DND-41 (cell line): Measurements from ENCODE around the gene TFB1M.

ENCODE experiments used
- ATAC-seq: fragments of 200-7000 bp; cut with Tn5 transposase; 3 replicates; pipeline ENCODE4 v1.9.1; 2021; ENCODE audit warnings: low read depth; ENCODE audit not compliant: insufficient read depth
- DNase-seq: peaks from one replicate; pipeline ENCODE4 v3.0.0-alpha.2; 2020
- H2AFZ ChIP-seq: 2 replicates; pipeline ENCODE4 v1.6.0; 2012; ENCODE audit warnings: low read depth, low read length
- H3K27ac ChIP-seq: 2 replicates; pipeline ENCODE4 v1.5.1; 2012; ENCODE audit warnings: low read length, inconsistent platforms
- H3K27me3 ChIP-seq: fragments of 200-600 bp; sonication (generic); 2 replicates; pipeline ENCODE4 v1.6.0; 2012; ENCODE audit warnings: low read length, mild to moderate bottlenecking, inconsistent platforms; ENCODE audit not compliant: insufficient read depth, poor library complexity
- H3K36me3 ChIP-seq: 2 replicates; pipeline ENCODE4 v1.5.1; 2012; ENCODE audit warnings: low read length, inconsistent platforms; ENCODE audit not compliant: insufficient read depth
- H3K4me1 ChIP-seq: 2 replicates; pipeline ENCODE4 v1.5.1; 2012; ENCODE audit warnings: mild to moderate bottlenecking, low read length; ENCODE audit not compliant: insufficient read depth
- H3K4me2 ChIP-seq: 2 replicates; pipeline ENCODE4 v1.6.0; 2012; ENCODE audit warnings: mild to moderate bottlenecking, moderate library complexity, low read length, inconsistent platforms; ENCODE audit not compliant: insufficient read depth
- H3K4me3 ChIP-seq, 2 experiments: fragments of 200-600 bp in 1 of 2; shearing (Covaris generic) in 1 of 2; 2 replicates each; pipeline ENCODE4 v1.5.1; 2012 to 2016; ENCODE audit warnings: inconsistent platforms in 2 of 2, low read length in 2 of 2, mild to moderate bottlenecking in 2 of 2, low read depth in 1 of 2, moderate library complexity in 1 of 2
- H3K79me2 ChIP-seq: 2 replicates; pipeline ENCODE4 v1.6.0; 2012; ENCODE audit warnings: low read length, inconsistent platforms; ENCODE audit not compliant: insufficient read depth
- H3K9ac ChIP-seq: 2 replicates; pipeline ENCODE4 v1.6.0; 2012; ENCODE audit warnings: low read depth, mild to moderate bottlenecking, inconsistent platforms, low read length, moderate library complexity
- H3K9me3 ChIP-seq: 2 replicates; pipeline ENCODE4 v1.5.1; 2012; ENCODE audit warnings: low read length, moderate library complexity, mild to moderate bottlenecking, inconsistent platforms; ENCODE audit not compliant: insufficient read depth, severe bottlenecking
- H4K20me1 ChIP-seq: 2 replicates; pipeline ENCODE4 v1.6.0; 2012; ENCODE audit warnings: low read length; ENCODE audit not compliant: insufficient read depth
- EZH2 ChIP-seq: IDR thresholded peaks from 3 replicates; pipeline ENCODE4 v1.6.1; 2012; ENCODE audit warnings: borderline replicate concordance, low read depth, mild to moderate bottlenecking, moderate library complexity, low read length, inconsistent platforms; ENCODE audit not compliant: severe bottlenecking
- TF ChIP-seq, protein P1 (sequence below): IDR thresholded peaks from 2 replicates; pipeline ENCODE4 v1.5.1; 2012; ENCODE audit warnings: borderline replicate concordance, low read length, moderate library complexity, mild to moderate bottlenecking; ENCODE audit not compliant: poor library complexity, severe bottlenecking; ENCODE audit errors: extremely low read depth

The TFB1M gene

DNA sequence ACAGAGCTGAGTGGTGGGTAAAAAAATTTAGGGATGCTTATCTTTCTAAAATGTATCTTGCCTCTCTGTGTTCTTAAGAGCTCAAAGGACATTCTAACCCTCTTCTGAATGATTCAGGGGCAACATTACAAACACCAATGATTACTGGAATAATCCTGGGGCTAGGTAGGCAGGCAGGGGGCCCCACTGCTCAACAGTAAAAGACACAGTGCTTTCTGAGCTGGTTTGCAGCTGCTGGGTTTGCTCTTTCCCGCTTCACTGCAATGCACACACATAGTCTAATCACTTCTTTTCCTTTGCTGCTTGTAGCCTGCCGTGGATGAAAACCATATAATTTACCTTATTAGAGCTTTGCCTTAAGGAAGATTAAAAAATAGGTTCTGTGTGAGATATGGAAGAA is 26.5 kb downstream of the TFB1M start:
- TF ChIP-seq EZH2, result no peak
- TF ChIP-seq, protein P1, sequence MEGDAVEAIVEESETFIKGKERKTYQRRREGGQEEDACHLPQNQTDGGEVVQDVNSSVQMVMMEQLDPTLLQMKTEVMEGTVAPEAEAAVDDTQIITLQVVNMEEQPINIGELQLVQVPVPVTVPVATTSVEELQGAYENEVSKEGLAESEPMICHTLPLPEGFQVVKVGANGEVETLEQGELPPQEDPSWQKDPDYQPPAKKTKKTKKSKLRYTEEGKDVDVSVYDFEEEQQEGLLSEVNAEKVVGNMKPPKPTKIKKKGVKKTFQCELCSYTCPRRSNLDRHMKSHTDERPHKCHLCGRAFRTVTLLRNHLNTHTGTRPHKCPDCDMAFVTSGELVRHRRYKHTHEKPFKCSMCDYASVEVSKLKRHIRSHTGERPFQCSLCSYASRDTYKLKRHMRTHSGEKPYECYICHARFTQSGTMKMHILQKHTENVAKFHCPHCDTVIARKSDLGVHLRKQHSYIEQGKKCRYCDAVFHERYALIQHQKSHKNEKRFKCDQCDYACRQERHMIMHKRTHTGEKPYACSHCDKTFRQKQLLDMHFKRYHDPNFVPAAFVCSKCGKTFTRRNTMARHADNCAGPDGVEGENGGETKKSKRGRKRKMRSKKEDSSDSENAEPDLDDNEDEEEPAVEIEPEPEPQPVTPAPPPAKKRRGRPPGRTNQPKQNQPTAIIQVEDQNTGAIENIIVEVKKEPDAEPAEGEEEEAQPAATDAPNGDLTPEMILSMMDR, result peak; percentile 6
- Histone ChIP-seq H4K20me1 (no peaks in the 10 kb centered on the region; the same call in 1 of the 2 replicates), H3K27me3 (no peaks in the 10 kb centered on the region), H3K79me2 (peaks cover 2% of the 10 kb centered on the region; the same call in 1 of the 2 replicates), H3K4me1 (no peaks in the 10 kb centered on the region), H3K27ac (no peak overlapping the region), H3K9me3 (no peaks in the 10 kb centered on the region), H3K36me3 (peaks cover 67% of the 10 kb centered on the region), H3K9ac (no peak overlapping the region), H2AFZ (no peak overlapping the region), H3K4me2 (no peak overlapping the region), H3K4me3 (no peak overlapping the region)
- no peak for ATAC-seq
- DNase-seq, result no peak

DNA sequence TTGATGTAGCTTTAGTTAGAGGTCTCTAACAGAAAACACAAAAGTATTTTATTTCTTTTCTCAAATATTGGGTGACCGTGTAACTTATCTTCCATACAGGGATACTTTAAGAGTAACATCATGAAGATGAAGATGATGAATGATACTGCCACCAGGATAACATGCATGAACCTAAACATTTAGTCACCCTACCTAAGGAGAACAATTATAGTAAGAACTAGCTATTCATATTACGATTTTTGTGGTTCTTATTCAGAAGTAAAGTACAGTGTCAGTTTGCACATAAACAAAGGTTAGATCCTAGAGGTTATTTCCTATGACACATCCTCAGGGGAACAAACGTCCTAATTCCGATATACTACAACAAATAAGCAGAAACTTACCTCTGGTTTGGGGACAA is 29.5 kb downstream of the TFB1M start:
- no peak overlapping the region for H2AFZ ChIP-seq
- no peaks in the 10 kb centered on the region for H3K9me3 ChIP-seq
- TF ChIP-seq, protein P1, result no peak
- no peak for TF ChIP-seq EZH2

DNA sequence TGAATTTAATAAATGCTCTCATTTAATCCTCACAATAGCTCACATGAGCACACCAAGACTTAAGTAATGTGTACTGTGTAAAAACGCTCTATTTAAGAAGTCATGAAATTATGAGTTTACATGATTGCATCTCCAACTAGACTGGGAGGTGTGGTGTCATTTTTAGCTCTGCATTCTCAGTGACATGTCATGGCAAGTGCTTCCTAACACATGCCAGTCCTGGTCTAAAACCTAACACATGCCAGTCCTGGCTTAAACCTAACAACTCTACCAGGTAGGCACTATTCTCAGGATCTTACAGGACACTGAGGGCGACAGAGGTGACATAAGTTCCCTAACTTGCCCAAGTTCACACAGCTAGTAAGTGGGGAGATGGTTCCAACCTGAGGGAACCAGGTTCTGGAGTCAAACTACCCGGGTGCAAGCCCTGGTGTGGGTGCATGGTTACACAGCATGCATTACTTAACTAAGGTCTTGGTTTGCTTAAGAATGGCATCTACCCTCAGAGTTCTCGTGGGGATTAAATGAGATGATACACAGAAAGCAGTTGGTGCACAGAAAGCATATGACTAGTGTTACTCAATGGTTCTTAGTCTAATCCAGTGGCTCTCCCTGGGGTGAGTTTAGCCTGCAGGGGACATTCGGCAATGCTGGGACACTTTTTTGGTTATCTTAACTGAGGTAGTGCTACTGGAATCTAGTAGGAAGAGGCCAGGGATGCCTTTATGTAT is 35.8 kb downstream of the TFB1M start:
- no peak for ATAC-seq
- Histone ChIP-seq H2AFZ (no peak overlapping the region), H3K4me1 (no peaks in the 10 kb centered on the region), H3K4me3 (no peak overlapping the region), H3K9ac (no peak overlapping the region), H3K27me3 (no peaks in the 10 kb centered on the region), H3K36me3 (peaks cover 65% of the 10 kb centered on the region), H3K79me2 (no peaks in the 10 kb centered on the region), H3K9me3 (no peaks in the 10 kb centered on the region), H4K20me1 (peaks cover 8% of the 10 kb centered on the region; the same call in 1 of the 2 replicates), H3K4me2 (no peak overlapping the region), H3K27ac (no peak overlapping the region)
- DNase-seq, result no peak
- TF ChIP-seq, protein P1, result no peak
- no peak for TF ChIP-seq EZH2

More for the DNA sequence above, 29.5 kb downstream of the TFB1M start:
- ATAC-seq (no peak), DNase-seq (no peak)
- H3K27ac ChIP-seq, result no peak overlapping the region
- H3K36me3 ChIP-seq, result peaks cover 58% of the 10 kb centered on the region
- H3K4me2 ChIP-seq, result no peak overlapping the region
- H3K27me3 ChIP-seq, result no peaks in the 10 kb centered on the region
- peaks cover 2% of the 10 kb centered on the region; the same call in 1 of the 2 replicates for H3K79me2 ChIP-seq
- no peaks in the 10 kb centered on the region for H3K4me1 ChIP-seq
- no peaks in the 10 kb centered on the region for H4K20me1 ChIP-seq
- no peak overlapping the region for H3K4me3 ChIP-seq
- H3K9ac ChIP-seq, result no peak overlapping the region
